GM13977 (cell line): Measurements from ENCODE around the gene GRK4.
"Not testable (repeated sequence)": the region's sequence is repeated elsewhere in the genome, so short reads cannot be mapped to it uniquely, and the experiment has no call there.

Source experiments
- DNase-seq: peaks from one replicate; pipeline ENCODE4 v3.0.0; 2012; ENCODE audit warnings: low spot score
- CTCF ChIP-seq: IDR thresholded peaks from 2 replicates; pipeline ENCODE4 v1.5.1; 2012; ENCODE audit warnings: mild to moderate bottlenecking, control low read depth; ENCODE audit not compliant: insufficient read depth; ENCODE audit errors: extremely low read depth, missing control alignments
- in situ Hi-C: fragments of 300-500 bp; cut with MboI; formaldehyde crosslinking; loops from one replicate; pipeline ENCODE4 v1.12.0; 2022; ENCODE audit warnings: low sequenced_read_pairs, low pct_unique_long_range_greater_than_20kb, mixed read lengths, inconsistent platforms; ENCODE audit not compliant: unreplicated experiment

The GRK4 gene

GRCh38 chr4:2942532-2943363 lies 20.6 kb upstream of the GRK4 start:
- in situ Hi-C loops: no loop called here
- no peak for TF ChIP-seq CTCF
- no peak for DNase-seq

GRCh38 chr4:2943364-2944090 lies 19.8 kb upstream of the GRK4 start:
- in situ Hi-C loops: no loop called here
- no peak for DNase-seq
- TF ChIP-seq CTCF: no peak

- TF ChIP-seq CTCF: no peak
- in situ Hi-C loops: no loop called here
- peak; percentile 24 for DNase-seq
These were observed 19.3 kb upstream of the GRK4 start for GRCh38 chr4:2944091-2944482.

- TF ChIP-seq CTCF: no peak
- in situ Hi-C loops: no loop called here
- DNase-seq: no peak
These were observed 18.5 kb upstream of the GRK4 start for GRCh38 chr4:2944586-2945526.

- DNase-seq, in situ Hi-C loops: not testable (repeated sequence)
These were observed 17.5 kb upstream of the GRK4 start for GRCh38 chr4:2945619-2946604.

- no peak for DNase-seq
- TF ChIP-seq CTCF: no peak
- in situ Hi-C loops: no loop called here
These were observed 16.4 kb upstream of the GRK4 start for GRCh38 chr4:2946812-2947600.
